IMR-90 (cell line): ENCODE data around the gene FSTL5. TPM values are rescaled to one million over a fixed set of nuclear protein-coding genes. Genes with fewer than 3 reads are reported as not detected.

Experiments
- ATAC-seq: fragments of 200-7000 bp; cut with Tn5 transposase; 2 replicates; pipeline ENCODE4 v1.9.1; 2020; ENCODE audit warnings: low read depth, mild to moderate bottlenecking, moderate library complexity
- BruUV-seq: library from RNA; stranded (reverse); fragments of 400-500 nt; replicated peaks from 2 replicates; lab custom pipeline; 2021; lab: Mats Ljungman, UMichigan
- CTCF ChIA-PET: fragments of 300-600 bp; formaldehyde crosslinking; extraction: SDS; loops from one replicate; lab custom pipeline; 2021; ENCODE audit warnings: antibody characterized with exemption; lab: Yijun Ruan, JAX
- POLR2A ChIA-PET: fragments of 300-600 bp; sonication (Branson Sonifier 250); formaldehyde crosslinking; loops from one replicate; lab custom pipeline; 2022; ENCODE audit warnings: antibody characterized with exemption; ENCODE audit not compliant: unreplicated experiment; lab: Charles Lee
- DNase-seq: peaks from one replicate; pipeline ENCODE4 v3.0.0; 2013
- H2AFZ ChIP-seq: replicated peaks from 2 replicates; pipeline ENCODE3; 2013; ENCODE audit warnings: low read length, mild to moderate bottlenecking; ENCODE audit not compliant: poor library complexity
- H2AK5ac ChIP-seq: 2 replicates; pipeline ENCODE4 v1.6.1; 2013; ENCODE audit warnings: low read depth, low read length, inconsistent platforms
- H2AK9ac ChIP-seq: replicated peaks from 2 replicates; pipeline ENCODE3; 2013; ENCODE audit warnings: mild to moderate bottlenecking, low read depth, low read length, moderate library complexity; ENCODE audit not compliant: poor library complexity
- H2BK120ac ChIP-seq: 2 replicates; pipeline ENCODE4 v1.6.1; 2013; ENCODE audit warnings: low read depth, low read length, inconsistent platforms
- H2BK15ac ChIP-seq: 3 replicates; pipeline ENCODE4 v1.6.1; 2013; ENCODE audit warnings: low read depth, low read length, inconsistent platforms
- H2BK20ac ChIP-seq: 2 replicates; pipeline ENCODE4 v1.6.1; 2013; ENCODE audit warnings: low read depth, mild to moderate bottlenecking, inconsistent platforms, low read length, moderate library complexity
- H2BK5ac ChIP-seq: 2 replicates; pipeline ENCODE4 v1.6.1; 2013; ENCODE audit warnings: mild to moderate bottlenecking, low read depth, low read length, inconsistent platforms; ENCODE audit not compliant: poor library complexity, severe bottlenecking
- H3K14ac ChIP-seq: replicated peaks from 2 replicates; pipeline ENCODE4 v1.6.1; 2013; ENCODE audit warnings: low read depth, low read length, inconsistent platforms
- H3K18ac ChIP-seq: 2 replicates; pipeline ENCODE4 v1.6.1; 2013; ENCODE audit warnings: low read depth, low read length, control low read depth
- H3K23ac ChIP-seq: 2 replicates; pipeline ENCODE4 v1.6.1; 2013; ENCODE audit warnings: low read depth, low read length, inconsistent platforms
- H3K27ac ChIP-seq: 2 replicates; pipeline ENCODE4 v1.5.1; 2013; ENCODE audit warnings: mild to moderate bottlenecking, control low read depth, low read length; ENCODE audit not compliant: insufficient read depth
- H3K27me3 ChIP-seq: 2 replicates; pipeline ENCODE4 v1.6.1; 2013; ENCODE audit warnings: low read length; ENCODE audit not compliant: control insufficient read depth, insufficient read depth
- H3K36me3 ChIP-seq: 2 replicates; pipeline ENCODE4 v1.6.1; 2013; ENCODE audit warnings: low read length, mixed read lengths; ENCODE audit not compliant: control insufficient read depth, insufficient read depth
- H3K4ac ChIP-seq: 2 replicates; pipeline ENCODE4 v1.6.1; 2013; ENCODE audit warnings: low read depth, low read length, inconsistent platforms
- H3K4me1 ChIP-seq: 2 replicates; pipeline ENCODE4 v1.6.1; 2013; ENCODE audit warnings: low read length, mixed read lengths; ENCODE audit not compliant: control insufficient read depth, insufficient read depth
- H3K4me2 ChIP-seq: 2 replicates; pipeline ENCODE4 v1.6.1; 2013; ENCODE audit warnings: low read depth, mild to moderate bottlenecking, control low read depth, low read length, moderate library complexity
- H3K4me3 ChIP-seq: 2 replicates; pipeline ENCODE4 v1.5.1; 2013; ENCODE audit warnings: low read depth, mild to moderate bottlenecking, control low read depth, low read length, moderate library complexity; ENCODE audit not compliant: insufficient read depth
- H3K56ac ChIP-seq: 2 replicates; pipeline ENCODE4 v1.6.1; 2013; ENCODE audit warnings: low read length, inconsistent platforms; ENCODE audit not compliant: insufficient read depth; ENCODE audit errors: extremely low read depth
- H3K79me1 ChIP-seq, 2 experiments: 2 replicates each; pipeline ENCODE4 v1.6.1; 2013; ENCODE audit warnings: low read length in 2 of 2, inconsistent platforms in 1 of 2, low read depth in 1 of 2
- H3K9ac ChIP-seq: 2 replicates; pipeline ENCODE4 v1.6.1; 2013; ENCODE audit warnings: low read depth, low read length, control low read depth
- H3K9me1 ChIP-seq: 2 replicates; pipeline ENCODE4 v1.6.1; 2013; ENCODE audit warnings: low read length, inconsistent platforms; ENCODE audit not compliant: insufficient read depth
- H3K9me3 ChIP-seq: 2 replicates; pipeline ENCODE4 v1.6.1; 2013; ENCODE audit warnings: low read length; ENCODE audit not compliant: control insufficient read depth, insufficient read depth
- H4K20me1 ChIP-seq: 2 replicates; pipeline ENCODE4 v1.6.1; 2013; ENCODE audit warnings: low read length, inconsistent platforms; ENCODE audit not compliant: insufficient read depth
- H4K5ac ChIP-seq: 2 replicates; pipeline ENCODE4 v1.6.1; 2013; ENCODE audit warnings: mild to moderate bottlenecking, low read depth, low read length, control low read depth
- H4K8ac ChIP-seq, 2 experiments: 2 replicates each; pipeline ENCODE4 v1.6.1; 2013; ENCODE audit warnings: low read depth in 2 of 2, low read length in 2 of 2, control low read depth in 1 of 2, inconsistent platforms in 1 of 2
- H4K91ac ChIP-seq: 2 replicates; pipeline ENCODE4 v1.6.1; 2013; ENCODE audit warnings: low read depth, low read length, inconsistent platforms; ENCODE audit not compliant: insufficient read depth
- ELK1 ChIP-seq: fragments of 150-350 bp; IDR thresholded peaks from 2 replicates; pipeline ENCODE4 v1.6.1; 2016; ENCODE audit warnings: low read depth, mild to moderate bottlenecking, low read length, moderate library complexity, borderline replicate concordance
- NFE2L2 ChIP-seq: fragments of 150-350 bp; IDR thresholded peaks from 2 replicates; pipeline ENCODE4 v1.6.1; 2016; ENCODE audit warnings: low read depth, mild to moderate bottlenecking, low read length
- RFX5 ChIP-seq: IDR thresholded peaks from 2 replicates; pipeline ENCODE4 v1.8.0; 2012; ENCODE audit warnings: low read depth, mild to moderate bottlenecking, low read length, moderate library complexity
- SMC3 ChIP-seq: fragments of 150-350 bp; IDR thresholded peaks from 2 replicates; pipeline ENCODE4 v1.6.1; 2016; ENCODE audit warnings: low read depth, mild to moderate bottlenecking, antibody characterized with exemption, low read length, moderate library complexity
- WGBS, 2 experiments: methylation state at CpG; one replicate each; pipeline versions ENCODE4 v1.1.5 to v1.1.7; 2013; ENCODE audit warnings: missing lambda C conversion rate in 2 of 2; ENCODE audit not compliant: insufficient read length in 1 of 2; ENCODE audit errors: extremely low coverage in 2 of 2; 5-methylcytosine and 5-hydroxymethylcytosine counted together
- dilution Hi-C: fragments of 300-500 bp; cut with HindIII; formaldehyde crosslinking; loops from one replicate; pipeline ENCODE4 v1.14.3; 2018; ENCODE audit warnings: low sequenced_read_pairs; ENCODE audit not compliant: unreplicated experiment
- in situ Hi-C: fragments of 300-500 bp; cut with MboI; formaldehyde crosslinking; loops from 3 replicates; pipeline ENCODE4 v1.14.3; 2019; ENCODE audit warnings: low sequenced_read_pairs, inconsistent platforms, mixed read lengths
- intact Hi-C: fragments of 100-400 bp; cut with micrococcal nuclease; formaldehyde crosslinking; loops from 2 replicates; pipeline ENCODE4 v1.10.0; 2022
- polyA plus RNA-seq, 3 experiments: library from polyadenylated mRNA; depleted of rRNA; stranded (reverse); fragments of >200 nt; gene quantifications; 2 replicates each; pipeline ENCODE4 v1.2.3, GENCODE V29; 2012; ENCODE audit warnings: low replicate concordance in 1 of 3
- total RNA-seq: library from RNA; depleted of rRNA; stranded (reverse); fragments of >200 nt; gene quantifications from 2 replicates; pipeline ENCODE4 v1.2.3, GENCODE V29; 2012

FSTL5 gene
- total and polyA plus RNA-seq, 2 of the 4 experiments (the other 2 are of a cell fraction), result under 0.01 TPM; not detected in 1

- intact Hi-C loops, result no loop called here
- no peak overlapping the region for H4K5ac ChIP-seq
- no peak overlapping the region for H2AFZ ChIP-seq
- DNase-seq, result no peak
- no peak overlapping the region for H2BK15ac ChIP-seq
- H4K20me1 ChIP-seq, result no peaks in the 10 kb centered on the region
- H3K79me1 ChIP-seq, result no peaks in the 10 kb centered on the region
- H3K56ac ChIP-seq, result no peak overlapping the region
- no peak overlapping the region for H3K4ac ChIP-seq
- no peak overlapping the region for H3K14ac ChIP-seq
- no TSS peak for BruUV-seq
- no peaks in the 10 kb centered on the region; the same call in 1 of the 2 replicates for H3K9me3 ChIP-seq
- no peak overlapping the region for H2BK20ac ChIP-seq
- no peak overlapping the region for H3K23ac ChIP-seq
- no CpG with 5 or more reads among the region's 3 CpGs for WGBS, 2 experiments
- H4K91ac ChIP-seq, result no peak overlapping the region
- ChIA-PET CTCF (interaction anchor here (0.6 kb wide), 1 partner anchor 56 kb away, joined by 3 read pairs; no protein-coding TSS in a partner anchor), POLR2A (no interaction called here)
- no peaks in the 10 kb centered on the region for H3K9me1 ChIP-seq
- no peak overlapping the region for H3K9ac ChIP-seq
- in situ Hi-C loops, result no loop called here
- TF ChIP-seq RFX5 (no peak), ELK1 (no peak), SMC3 (no peak), NFE2L2 (no peak)
- H3K18ac ChIP-seq, result no peak overlapping the region
- no peak overlapping the region for H4K8ac ChIP-seq
- no peak overlapping the region for H3K4me3 ChIP-seq
- no peak overlapping the region for H3K4me2 ChIP-seq
- no peak overlapping the region for H2BK5ac ChIP-seq
- H3K4me1 ChIP-seq, result no peaks in the 10 kb centered on the region
- no peak overlapping the region for H3K27ac ChIP-seq
- H2BK120ac ChIP-seq, result no peak overlapping the region
- no peak overlapping the region for H2AK9ac ChIP-seq
- no peaks in the 10 kb centered on the region for H3K27me3 ChIP-seq
- no peaks in the 10 kb centered on the region for H3K36me3 ChIP-seq
- ATAC-seq, result no peak
- H2AK5ac ChIP-seq, result no peak overlapping the region
- dilution Hi-C loops, result no loop called here
These were observed 645.9 kb downstream of the FSTL5 start for GRCh38 chr4:161517941-161518340.
